ENCODE measurements around the gene C1orf198.

Gene C1orf198

GRCh38 chr1:230814949-230815692 is 53.2 kb downstream of the C1orf198 start:
- DNase-seq (ENCODE audit: low read depth in 2 of 2, low spot score in 1 of 2) = no peak

GRCh38 chr1:230812568-230812967 is 55.8 kb downstream of the C1orf198 start:
- DNase-seq (ENCODE audit: low read depth in 2 of 2, low spot score in 1 of 2) = no peak

- DNase-seq (ENCODE audit: low read depth in 2 of 2, low spot score in 1 of 2) = no peak
These were observed 58.9 kb downstream of the C1orf198 start for GRCh38 chr1:230809256-230809990.

GRCh38 chr1:230808281-230808872 is 59.9 kb downstream of the C1orf198 start:
- DNase-seq (ENCODE audit: low read depth in 2 of 2, low spot score in 1 of 2) = no peak

GRCh38 chr1:230807561-230808280 is 60.6 kb downstream of the C1orf198 start:
- DNase-seq (ENCODE audit: low read depth in 2 of 2, low spot score in 1 of 2) = no peak

- no peak for DNase-seq (ENCODE audit: low read depth in 2 of 2, low spot score in 1 of 2)
These were observed 61.3 kb downstream of the C1orf198 start for GRCh38 chr1:230807029-230807428.

- DNase-seq (ENCODE audit: low read depth in 2 of 2, low spot score in 1 of 2) = no peak
These were observed 61.8 kb downstream of the C1orf198 start for GRCh38 chr1:230806552-230806951.

GRCh38 chr1:230804396-230804795 is 63.9 kb downstream of the C1orf198 start:
- DNase-seq (ENCODE audit: low read depth in 2 of 2, low spot score in 1 of 2) = no peak

GRCh38 chr1:230800891-230801840 is 67.2 kb downstream of the C1orf198 start:
- no peak for DNase-seq (ENCODE audit: low read depth in 2 of 2, low spot score in 1 of 2)

- no peak for DNase-seq (ENCODE audit: low read depth in 2 of 2, low spot score in 1 of 2)
These were observed 69.8 kb downstream of the C1orf198 start for GRCh38 chr1:230798491-230798890.

GRCh38 chr1:230797942-230798365 is 70.4 kb downstream of the C1orf198 start:
- no peak for DNase-seq (ENCODE audit: low read depth in 2 of 2, low spot score in 1 of 2)

GRCh38 chr1:230797376-230797920 is 70.9 kb downstream of the C1orf198 start:
- DNase-seq (ENCODE audit: low read depth in 2 of 2, low spot score in 1 of 2) = no peak

GRCh38 chr1:230796626-230797025 is 71.7 kb downstream of the C1orf198 start:
- no peak for DNase-seq (ENCODE audit: low read depth in 2 of 2, low spot score in 1 of 2)

GRCh38 chr1:230794871-230795605 is 73.3 kb downstream of the C1orf198 start:
- DNase-seq (ENCODE audit: low read depth in 2 of 2, low spot score in 1 of 2) = no peak

- DNase-seq (ENCODE audit: low read depth in 2 of 2, low spot score in 1 of 2) = no peak
These were observed 73.9 kb downstream of the C1orf198 start for GRCh38 chr1:230794431-230794830.

GRCh38 chr1:230793463-230793745 is 74.9 kb downstream of the C1orf198 start:
- no peak for DNase-seq (ENCODE audit: low read depth in 2 of 2, low spot score in 1 of 2)

GRCh38 chr1:230792691-230793462 is 75.4 kb downstream of the C1orf198 start:
- DNase-seq (ENCODE audit: low read depth in 2 of 2, low spot score in 1 of 2) = no peak

GRCh38 chr1:230791986-230792564 is 76.2 kb downstream of the C1orf198 start:
- no peak for DNase-seq (ENCODE audit: low read depth in 2 of 2, low spot score in 1 of 2)

Data from stimulated activated CD8-positive, alpha-beta memory T cell treated with anti-CD3 and anti-CD28 coated beads, Interleukin-4, amount 100 ng/mL, for 1 hour (primary cell).